DOHH2 (cell line): ENCODE measurements around the gene TP53I3.

Experiments
- CTCF ChIP-seq: fragments of 200-600 bp; sonication (generic); IDR thresholded peaks from one replicate; pipeline ENCODE4 v1.5.1; 2014; ENCODE audit warnings: antibody characterized with exemption, mild to moderate bottlenecking, low read depth, low read length; ENCODE audit not compliant: poor library complexity, severe bottlenecking
- EZH2phosphoT487 ChIP-seq: fragments of 200-600 bp; sonication (generic); IDR thresholded peaks from 2 replicates; pipeline ENCODE4 v1.6.1; 2017; ENCODE audit warnings: borderline replicate concordance, mild to moderate bottlenecking, antibody characterized with exemption, low read length, moderate library complexity, mixed read lengths

- no peak for TF ChIP-seq CTCF
- TF ChIP-seq EZH2phosphoT487: no peak
Measured at GRCh38 chr2:24054366-24055010, 30.1 kb downstream of the TP53I3 start.
